AG08395 (cell line): ENCODE measurements around the gene ITGAV.

Experiments
- DNase-seq: peaks from one replicate; pipeline ENCODE4 v3.0.0; 2012; ENCODE audit warnings: mixed read lengths, low spot score

The ITGAV gene

DNA sequence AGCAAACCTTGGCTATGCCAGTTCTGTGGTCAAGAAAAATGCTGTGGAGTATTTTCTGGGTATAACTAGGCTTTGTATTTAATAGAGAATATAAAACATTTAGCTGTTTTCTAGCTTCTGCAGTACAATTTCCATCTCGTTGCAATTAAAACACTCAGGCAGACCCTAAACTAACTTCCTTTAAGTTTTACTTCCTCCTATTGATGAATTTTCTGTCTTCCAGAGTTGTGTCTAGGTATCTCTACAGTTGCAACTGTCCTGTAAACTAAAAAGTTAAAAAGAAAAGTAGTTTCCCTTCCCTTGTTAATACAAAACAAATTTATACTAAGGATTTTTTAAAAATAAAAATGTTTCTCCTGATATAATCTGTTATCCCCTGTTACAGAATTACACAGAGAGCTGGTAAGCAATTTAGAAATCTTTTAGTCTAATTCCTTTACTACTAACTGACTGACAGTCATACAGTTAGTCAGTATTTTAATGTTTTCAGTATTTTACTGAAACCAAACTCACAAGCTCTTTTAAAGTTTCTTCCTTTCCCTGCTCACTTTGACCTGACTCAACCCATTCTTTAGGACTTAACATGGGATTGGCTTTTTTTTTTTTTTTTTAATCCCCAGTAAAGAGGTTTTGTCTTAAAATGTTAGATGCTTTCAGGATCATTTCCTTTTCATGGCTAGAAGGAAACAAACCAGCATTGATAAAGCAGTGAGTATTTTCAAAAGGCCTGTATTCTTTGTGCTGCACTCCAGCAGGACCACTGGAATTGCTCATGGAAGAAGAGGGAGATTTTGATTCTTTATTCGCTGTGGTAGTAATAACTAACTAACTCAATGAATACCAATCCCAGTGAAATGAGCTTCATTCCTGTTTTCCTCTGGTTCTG is 22.9 kb downstream of the ITGAV start:
- no peak for DNase-seq

DNA sequence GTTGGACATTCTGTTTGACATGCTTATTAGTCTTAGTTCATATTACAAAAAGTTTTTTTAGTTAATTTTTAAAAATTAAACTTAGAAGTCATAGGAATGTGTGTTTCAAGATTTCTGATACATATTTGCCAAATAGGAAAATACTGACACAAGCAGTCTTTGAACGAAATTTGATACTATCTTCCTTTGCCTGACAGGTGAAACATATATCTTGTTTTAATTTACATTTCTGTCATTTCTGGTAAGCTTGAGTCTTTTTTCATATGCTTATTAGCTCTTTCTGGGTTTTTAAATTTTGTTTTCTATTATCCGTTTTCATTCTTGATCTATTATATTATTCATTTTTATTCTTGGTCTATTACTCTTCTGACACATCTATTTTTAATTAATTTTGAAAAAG is 24.5 kb downstream of the ITGAV start:
- DNase-seq = no peak

DNA sequence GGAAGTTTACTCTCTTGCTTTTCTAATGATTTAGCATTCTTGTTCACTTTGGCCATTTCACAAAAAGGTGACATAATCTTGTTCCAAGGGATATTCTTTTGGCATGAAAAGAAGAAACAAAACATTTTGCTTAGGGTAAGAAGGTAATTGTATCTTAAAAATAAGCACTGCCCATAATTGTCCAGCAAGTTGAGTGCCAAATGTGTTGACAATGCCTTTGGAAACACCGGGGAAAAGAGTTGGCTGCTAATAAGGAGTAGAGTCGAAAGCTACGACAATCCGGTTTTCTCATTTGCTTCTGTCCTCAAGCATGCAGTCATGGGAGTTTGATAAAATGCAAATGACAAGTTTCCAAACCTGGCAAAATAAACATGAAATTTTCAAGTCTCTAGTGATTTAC is 27.3 kb downstream of the ITGAV start:
- DNase-seq = no peak

DNA sequence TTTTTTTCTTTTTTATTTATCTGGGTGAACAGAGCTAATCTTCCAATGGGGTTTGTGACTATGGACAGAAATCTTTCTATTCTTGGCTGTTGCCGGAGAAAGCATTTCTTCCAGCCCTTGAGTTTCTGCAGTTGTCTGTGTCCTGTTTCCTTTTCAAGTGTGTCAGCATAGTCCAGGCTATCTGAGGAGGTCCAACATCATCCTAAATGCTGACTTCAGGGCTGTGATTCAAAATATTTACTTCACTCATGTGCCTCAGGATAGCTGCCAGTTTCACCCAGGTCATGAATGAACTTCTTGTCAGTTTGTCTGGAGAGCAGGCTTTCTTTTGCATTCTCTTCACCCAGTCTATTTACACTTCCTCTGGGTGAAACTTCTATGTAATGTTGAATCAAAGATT is 27.9 kb downstream of the ITGAV start:
- no peak for DNase-seq

DNA sequence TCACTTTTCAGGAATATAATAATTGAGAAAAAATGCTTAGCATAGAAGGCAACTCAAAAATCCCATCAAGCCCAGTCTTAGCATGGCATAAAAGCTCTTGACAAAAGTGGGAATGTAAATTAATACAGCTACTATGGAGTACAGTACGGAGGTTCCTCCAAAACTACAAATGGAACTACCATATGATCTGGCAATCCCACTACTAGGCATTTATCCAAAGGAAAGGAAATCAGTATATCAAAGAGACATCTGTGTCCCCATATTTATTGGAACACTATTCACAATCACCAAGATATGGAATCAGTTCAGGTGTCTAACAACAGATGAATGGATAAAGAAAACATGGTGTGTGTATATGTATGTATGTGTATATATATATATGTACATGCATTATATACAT is 28.8 kb downstream of the ITGAV start:
- no peak for DNase-seq

DNA sequence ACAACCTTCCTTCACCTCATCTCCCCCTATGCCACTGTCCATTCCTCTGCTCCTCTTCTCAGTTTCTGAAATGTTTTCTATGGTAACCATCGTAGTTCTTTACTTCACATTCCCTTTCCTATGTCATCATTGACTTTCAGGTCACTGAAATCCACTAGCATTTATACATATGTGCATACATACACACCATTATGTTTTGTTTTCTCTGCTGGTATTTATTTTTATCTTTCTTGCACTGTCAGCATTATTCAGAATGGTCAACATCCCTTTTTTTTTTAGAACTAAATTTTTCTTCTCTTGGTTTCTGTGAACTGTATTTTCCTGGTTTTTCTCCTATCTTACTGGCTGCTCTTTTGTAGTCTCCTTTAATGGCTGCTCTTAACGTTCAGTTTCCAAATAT is 33.2 kb downstream of the ITGAV start:
- DNase-seq = no peak

DNA sequence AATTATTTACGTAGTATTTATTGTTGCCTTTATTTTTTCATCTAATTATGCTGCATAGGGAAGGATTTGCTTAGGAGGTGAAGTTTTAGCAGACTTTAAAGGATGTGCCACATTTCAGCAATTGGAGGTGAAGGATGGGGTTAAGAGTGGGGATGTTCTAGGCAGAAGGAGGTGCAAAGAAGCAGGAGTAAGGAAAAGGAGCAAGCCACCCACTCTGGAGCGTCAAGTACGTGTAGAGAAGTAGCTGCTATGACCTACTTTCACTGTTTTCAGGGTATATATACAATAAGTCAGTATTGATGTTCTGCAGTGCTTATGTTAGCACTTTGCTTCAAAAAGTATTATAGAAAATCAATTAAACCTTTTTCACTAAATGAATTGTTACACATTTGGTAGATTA is 34.4 kb downstream of the ITGAV start:
- no peak for DNase-seq

DNA sequence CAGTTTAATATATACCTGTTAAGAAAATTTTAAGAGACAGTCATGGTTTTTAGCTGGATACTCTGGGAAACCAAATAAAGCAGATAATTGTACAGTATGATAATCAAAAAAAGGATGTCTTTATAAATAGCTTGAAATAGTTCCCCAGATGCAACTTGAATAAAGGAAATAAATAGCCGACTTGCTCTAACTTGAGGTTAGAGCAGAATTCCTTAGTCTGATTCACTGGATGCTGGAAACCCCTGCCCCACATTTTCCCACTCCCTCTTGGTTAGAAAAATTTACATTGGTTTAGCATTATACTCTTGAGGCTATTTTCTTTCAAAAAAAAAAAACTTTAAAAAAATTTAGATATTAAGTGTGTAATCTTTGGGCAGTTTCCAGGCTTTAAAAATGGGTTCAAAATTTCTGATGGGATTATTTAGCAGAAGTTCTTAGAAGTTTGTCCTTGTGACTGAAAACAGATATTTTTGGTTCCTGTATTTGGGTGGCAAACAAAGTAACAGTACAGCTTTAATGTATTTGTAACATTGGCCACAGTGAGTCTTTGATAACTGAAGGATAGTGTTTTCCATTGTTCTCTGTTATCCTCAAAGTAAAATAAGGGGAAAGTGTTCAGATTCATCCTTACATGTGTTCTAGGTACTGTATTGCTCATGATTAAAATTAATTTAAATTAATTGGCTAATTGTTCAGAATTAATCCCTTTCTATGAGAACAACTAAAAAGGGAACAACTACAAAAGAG is 39.6 kb downstream of the ITGAV start:
- no peak for DNase-seq

DNA sequence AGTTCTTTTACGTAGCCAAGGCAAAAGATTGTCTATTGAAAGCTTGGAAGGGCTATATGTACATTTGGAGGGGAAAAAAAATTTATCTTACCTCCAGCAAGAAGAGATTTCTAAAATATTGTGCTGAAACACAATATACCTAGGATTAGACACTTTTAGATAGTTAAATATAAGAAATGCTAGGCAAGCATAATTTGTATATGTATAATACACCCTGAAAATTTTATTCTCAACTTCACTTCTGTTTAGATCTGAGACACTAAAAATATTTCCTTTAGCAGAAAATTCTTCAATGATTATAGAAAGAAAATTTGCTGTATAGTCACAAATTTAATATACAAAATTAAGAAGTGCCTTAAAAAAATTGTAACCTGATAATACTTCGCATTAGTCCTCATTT is 42.6 kb downstream of the ITGAV start:
- no peak for DNase-seq

DNA sequence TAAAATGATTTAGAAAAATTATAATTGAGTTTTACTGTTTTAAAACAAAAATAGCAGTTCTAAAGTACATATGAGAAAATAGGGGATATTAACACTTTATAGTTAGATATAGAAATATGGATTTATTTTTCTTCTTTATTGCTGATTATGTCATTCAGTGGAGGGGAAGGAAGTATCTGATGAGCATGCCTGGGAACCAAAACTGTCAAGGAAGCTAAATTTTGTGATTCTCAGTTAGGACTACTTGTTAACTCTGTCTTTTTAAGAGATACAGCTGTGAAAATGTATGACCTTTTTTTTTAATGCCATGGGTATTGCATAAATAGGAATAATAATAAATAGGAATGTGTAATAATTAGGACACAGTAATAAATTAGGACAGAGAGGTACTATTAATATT is 44.8 kb downstream of the ITGAV start:
- no peak for DNase-seq

DNA sequence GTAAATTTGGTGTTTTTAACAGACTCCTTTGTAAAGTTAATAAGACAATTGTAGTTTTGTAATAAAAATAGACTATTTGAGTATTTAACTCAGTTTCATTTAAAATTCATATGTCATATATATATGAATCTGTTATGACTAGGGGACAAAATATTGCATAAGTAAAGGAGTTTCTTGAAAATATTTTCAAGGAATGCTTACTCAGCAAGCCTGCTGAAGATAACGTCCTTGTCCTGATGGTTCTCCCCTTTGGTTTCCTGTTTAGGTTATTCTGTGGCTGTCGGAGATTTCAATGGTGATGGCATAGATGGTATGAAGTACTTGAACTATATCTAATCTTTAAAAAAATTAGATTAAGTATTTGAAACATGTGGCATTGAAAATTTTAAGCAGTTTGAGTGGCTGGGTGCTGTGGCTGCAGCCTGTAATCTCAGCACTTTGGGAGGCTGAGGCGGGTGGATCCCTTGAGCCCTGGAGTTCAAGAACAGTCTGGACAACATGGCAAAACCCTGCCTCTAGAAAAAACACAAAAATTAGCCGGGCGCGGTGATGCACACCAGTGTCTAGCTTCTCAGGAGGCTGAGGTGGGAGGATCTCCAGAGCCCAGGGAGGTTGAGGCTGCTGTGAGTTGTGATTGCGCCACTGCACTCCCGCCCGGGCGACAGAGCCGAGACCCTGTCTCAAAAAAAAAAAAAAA is 47.1 kb downstream of the ITGAV start:
- DNase-seq = no peak

DNA sequence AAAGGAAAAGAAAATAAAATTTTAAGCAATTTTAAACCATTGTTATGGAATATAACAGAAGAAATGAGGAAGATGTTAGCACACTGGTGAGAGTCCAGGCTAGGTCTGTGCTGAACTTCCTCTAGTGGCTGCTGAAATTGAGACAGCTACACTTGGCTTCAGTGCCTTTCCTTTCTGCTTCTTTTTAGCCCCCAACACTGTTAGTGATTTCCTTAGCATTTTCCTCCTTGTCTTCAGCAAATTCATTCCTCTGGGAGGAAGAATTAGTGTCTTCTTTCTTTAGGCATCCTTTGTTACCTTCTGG is 47.6 kb downstream of the ITGAV start:
- no peak for DNase-seq

DNA sequence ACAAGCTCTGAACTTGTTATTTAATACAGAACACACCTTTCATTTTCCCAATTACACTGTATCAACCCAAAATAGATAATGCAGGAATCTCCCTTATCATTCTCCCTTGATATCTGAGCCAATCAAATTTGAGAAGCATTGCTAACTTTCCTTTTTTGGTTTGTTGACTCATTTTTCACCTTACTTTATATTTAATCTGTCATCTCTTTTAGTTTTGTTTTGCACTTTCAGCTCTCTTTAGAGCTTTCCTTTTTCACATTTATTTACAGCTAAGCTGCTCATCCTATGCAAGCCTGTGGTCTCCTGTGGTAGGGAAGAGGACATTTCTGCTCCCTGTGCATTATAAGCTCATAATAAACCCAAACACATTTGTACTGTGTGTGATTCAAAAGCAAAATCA is 50.1 kb downstream of the ITGAV start:
- no peak for DNase-seq

DNA sequence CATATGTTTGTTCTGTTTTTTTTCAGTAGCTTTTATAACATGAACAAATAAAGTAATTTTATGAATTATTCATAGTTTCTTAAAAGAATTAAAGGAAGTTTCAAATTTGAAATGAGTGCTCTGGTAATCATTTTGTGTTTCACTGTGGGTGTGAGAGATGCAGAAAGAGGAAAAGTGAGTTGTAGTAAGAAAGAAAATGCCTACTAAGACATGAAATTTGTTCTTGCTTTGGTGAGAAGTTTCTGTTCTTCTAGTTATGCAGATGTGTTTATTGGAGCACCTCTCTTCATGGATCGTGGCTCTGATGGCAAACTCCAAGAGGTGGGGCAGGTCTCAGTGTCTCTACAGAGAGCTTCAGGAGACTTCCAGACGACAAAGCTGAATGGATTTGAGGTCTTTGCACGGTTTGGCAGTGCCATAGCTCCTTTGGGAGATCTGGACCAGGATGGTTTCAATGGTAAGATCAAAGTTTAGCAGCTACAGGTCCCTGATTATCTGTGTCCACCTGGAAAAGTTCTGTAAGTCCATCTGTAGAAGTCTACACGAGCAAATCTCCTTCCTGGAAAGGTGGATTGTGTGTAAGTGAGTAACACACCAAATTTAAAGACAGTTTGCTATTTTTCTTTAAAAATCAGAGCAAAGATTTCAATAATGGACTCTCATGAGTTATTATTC is 51.4 kb downstream of the ITGAV start:
- no peak for DNase-seq

DNA sequence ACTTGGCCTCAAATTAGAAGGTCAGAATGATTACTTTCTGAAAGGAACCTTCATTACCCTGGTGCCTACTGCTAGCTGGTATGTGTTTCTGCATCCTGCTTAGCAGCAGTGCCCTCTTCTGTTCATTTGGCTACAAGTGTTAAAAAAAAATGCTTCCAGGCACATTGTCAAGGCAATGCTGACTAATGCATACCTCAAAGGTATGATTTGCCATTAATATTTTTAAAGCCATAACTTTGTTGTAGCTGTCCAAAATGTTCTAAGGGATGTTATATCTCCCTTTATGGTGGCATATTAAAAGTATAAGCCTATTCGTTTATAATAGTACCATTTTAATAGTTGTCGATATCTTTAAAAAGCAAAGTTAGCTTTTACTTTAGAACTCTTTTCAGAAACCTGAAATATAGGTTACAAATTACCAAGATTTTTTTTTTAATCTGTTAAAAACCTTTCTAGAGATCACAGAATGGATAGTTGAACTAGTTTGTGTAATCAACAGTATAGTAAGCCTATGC is 52.0 kb downstream of the ITGAV start:
- DNase-seq = peak; percentile 63

DNA sequence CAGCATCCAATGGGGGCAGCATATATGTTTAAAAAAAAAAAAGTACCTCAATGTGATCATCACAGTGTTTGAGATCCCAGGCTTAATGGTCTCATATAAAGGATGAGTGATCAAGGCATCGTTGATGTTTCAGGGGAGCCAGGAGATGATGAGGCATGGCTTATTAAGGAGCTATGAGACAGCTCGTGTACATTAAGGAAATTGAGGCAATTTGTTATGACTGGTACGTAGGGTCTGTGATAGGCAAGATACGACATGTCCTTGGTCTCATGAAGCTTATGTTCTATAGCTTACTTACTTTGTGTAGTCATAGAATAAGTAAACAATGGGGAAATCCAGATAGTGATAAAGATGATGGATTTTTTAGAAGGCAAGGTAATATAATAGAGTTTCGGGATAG is 54.9 kb downstream of the ITGAV start:
- no peak for DNase-seq

DNA sequence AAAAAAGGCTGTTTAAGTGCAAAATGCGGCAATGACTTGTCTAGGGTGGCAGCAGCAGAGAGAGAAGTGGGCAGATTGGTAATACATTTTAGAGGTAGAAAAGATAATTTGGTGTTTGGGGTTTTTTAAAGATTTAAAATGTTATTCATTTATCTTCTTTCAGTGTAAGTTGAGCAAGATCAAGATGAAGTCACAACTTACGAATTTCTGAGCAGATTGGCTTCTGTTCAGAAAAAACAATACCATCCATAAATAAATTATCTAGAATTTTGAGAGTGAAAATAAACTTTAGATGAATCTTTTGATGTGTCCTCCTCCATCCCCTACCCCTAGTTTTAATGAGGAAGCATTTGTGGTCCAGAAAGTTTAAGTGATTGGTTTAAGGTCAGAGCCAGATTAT is 56.1 kb downstream of the ITGAV start:
- DNase-seq = no peak

DNA sequence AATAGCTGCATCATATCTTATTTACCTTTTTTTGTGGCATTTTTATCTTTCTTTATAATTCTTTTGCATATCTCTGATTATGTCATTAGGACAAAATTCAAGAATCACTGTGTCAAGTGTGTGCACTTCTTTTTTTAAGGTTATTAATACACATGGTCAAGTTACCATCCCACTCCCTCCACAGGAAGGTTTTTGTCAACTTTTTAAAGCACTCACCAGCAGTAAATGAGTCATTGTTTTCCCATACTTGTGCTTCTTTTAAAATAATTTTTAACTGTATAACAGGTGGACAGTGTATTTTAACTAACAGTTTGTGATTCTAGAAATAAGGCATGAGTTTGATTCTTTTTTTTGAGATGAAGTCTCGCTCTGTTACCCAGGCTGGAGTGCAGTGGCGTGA is 58.3 kb downstream of the ITGAV start:
- DNase-seq = no peak

DNA sequence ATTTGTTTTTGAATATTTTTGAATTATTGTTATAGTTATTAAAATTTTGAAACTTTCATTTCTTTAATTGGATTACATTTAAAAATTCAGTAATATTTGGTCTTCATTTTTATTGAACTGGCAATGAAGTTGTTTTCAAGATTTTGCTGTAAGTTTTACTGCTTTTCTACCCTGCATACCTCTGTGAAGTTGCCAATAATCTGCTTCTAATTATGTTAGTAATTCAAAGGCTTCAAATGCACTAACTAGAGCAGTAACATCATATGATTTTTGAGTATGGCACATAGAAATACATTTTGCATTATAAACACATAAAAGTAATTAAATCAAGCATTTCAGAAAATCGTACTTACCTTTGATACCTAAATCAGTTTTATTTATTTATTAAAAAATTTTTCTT is 63.7 kb downstream of the ITGAV start:
- DNase-seq = peak; percentile 9

DNA sequence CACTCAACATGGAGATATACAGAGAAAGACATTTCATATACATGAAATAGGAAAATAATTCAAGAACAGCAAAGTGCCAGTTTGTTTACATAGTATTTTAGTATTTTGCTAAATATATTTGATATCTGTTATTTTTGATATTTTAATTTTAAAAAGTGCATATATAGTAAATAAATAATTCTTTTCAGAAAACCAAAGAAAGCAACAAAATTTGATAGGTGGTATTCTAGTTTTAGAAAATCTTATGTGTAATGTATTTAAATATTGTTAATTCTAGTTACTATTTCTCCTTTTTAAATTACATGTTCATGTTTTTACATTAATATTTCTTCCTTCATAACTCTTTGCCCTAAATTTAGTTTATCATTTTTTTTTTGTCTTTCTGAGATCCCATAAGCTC is 69.5 kb downstream of the ITGAV start:
- no peak for DNase-seq

DNA sequence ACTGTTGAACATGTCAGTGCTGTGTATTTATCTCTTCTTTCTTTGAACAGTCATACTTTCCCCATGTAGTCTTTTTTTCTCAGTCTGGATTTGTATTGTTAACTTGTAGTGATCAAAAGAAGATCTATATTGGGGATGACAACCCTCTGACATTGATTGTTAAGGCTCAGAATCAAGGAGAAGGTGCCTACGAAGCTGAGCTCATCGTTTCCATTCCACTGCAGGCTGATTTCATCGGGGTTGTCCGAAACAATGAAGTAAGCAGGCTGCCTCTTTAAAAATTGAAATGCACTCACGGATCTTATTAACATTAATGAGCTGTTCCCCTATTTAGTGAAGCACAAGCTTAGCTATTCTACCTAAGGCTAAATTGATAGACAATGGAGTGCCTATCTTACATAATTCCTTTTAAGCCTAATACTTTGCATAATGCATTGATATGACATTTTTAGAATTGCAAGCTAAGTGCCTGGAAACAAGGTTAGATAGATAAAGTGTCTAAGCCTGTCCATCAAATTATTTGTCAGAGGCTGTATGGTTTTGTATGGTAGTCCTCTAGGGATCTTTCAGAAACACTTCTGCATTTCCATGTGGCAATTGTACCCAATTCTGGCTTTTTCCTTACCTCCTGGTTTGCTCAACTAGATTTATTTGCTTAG is 74.7 kb downstream of the ITGAV start:
- no peak for DNase-seq

DNA sequence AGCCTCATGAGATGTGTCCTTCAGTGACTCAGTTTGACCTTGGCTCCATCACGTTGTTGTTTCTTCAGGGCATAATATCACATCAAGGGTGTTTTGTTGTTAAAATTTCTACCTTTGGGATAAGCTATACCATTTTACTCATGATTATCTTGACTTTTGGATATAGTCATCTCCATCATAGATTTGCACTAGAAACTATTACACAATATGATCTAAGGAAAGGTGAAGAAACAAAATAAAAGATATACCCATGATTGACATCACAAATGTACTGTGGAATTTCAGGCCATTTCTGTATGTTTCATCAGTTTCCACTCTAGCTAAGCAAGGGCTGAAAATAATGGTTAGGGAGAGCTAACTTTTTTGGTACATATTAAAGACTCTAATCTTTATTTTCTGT is 79.3 kb downstream of the ITGAV start:
- no peak for DNase-seq
